SK-N-SH treated with all-trans-retinoic acid at 6 μM for 48 hours (cell line): ENCODE data around the gene BRMS1.
A peak's percentile ranks its signal among the peaks of the same experiment; 100 is the strongest.

Experiments
- ATAC-seq: fragments of 200-7000 bp; cut with Tn5 transposase; 3 replicates; pipeline ENCODE4 v1.9.1; 2020; ENCODE audit warnings: mild to moderate bottlenecking, moderate library complexity
- ARNTL ChIP-seq: fragments of 450-650 bp; formaldehyde crosslinking; IDR thresholded peaks from 2 replicates; pipeline ENCODE4 v1.5.0; 2020; ENCODE audit warnings: low read depth, mild to moderate bottlenecking, moderate library complexity, borderline replicate concordance
- BACH2 ChIP-seq: fragments of 250-450 bp; sonication (Bioruptor Pico); IDR thresholded peaks from 2 replicates; pipeline ENCODE4 v1.9.0; 2021; ENCODE audit warnings: mild to moderate bottlenecking, borderline replicate concordance
- CSDC2 ChIP-seq: fragments of 250-450 bp; sonication (Bioruptor Pico); IDR thresholded peaks from 2 replicates; pipeline ENCODE4 v1.5.0; 2020; ENCODE audit warnings: mild to moderate bottlenecking, moderate library complexity
- CSRNP3 ChIP-seq: fragments of 250-450 bp; sonication (Bioruptor Pico); IDR thresholded peaks from 2 replicates; pipeline ENCODE4 v1.5.1; 2021; ENCODE audit warnings: mild to moderate bottlenecking, moderate library complexity
- ESRRG ChIP-seq: fragments of 250-450 bp; sonication (Bioruptor Pico); IDR thresholded peaks from 2 replicates; pipeline ENCODE4 v1.6.1; 2021; ENCODE audit warnings: mild to moderate bottlenecking
- GLIS3 ChIP-seq: fragments of 250-450 bp; sonication (Bioruptor Pico); IDR thresholded peaks from 2 replicates; pipeline ENCODE4 v1.5.0; 2020; ENCODE audit warnings: mild to moderate bottlenecking, moderate library complexity
- ISL1 ChIP-seq: fragments of 250-450 bp; sonication (Bioruptor Pico); IDR thresholded peaks from 2 replicates; pipeline ENCODE4 v2.1.2; 2022; ENCODE audit warnings: mild to moderate bottlenecking, moderate library complexity
- OSR1 ChIP-seq: fragments of 250-450 bp; sonication (Bioruptor Pico); IDR thresholded peaks from 2 replicates; pipeline ENCODE4 v1.8.0; 2022; ENCODE audit warnings: moderate library complexity, mild to moderate bottlenecking, inconsistent platforms
- PATZ1 ChIP-seq: fragments of 250-450 bp; sonication (Bioruptor Pico); IDR thresholded peaks from 2 replicates; pipeline ENCODE4 v1.8.0; 2020; ENCODE audit warnings: mild to moderate bottlenecking, moderate library complexity, borderline replicate concordance
- POU6F1 ChIP-seq: fragments of 250-450 bp; sonication (Bioruptor Pico); IDR thresholded peaks from 2 replicates; pipeline ENCODE4 v1.8.0; 2021; ENCODE audit warnings: low read depth, mild to moderate bottlenecking, moderate library complexity, borderline replicate concordance
- PPARA ChIP-seq: fragments of 250-450 bp; sonication (Bioruptor Pico); IDR thresholded peaks from 2 replicates; pipeline ENCODE4 v1.5.0; 2020; ENCODE audit warnings: mild to moderate bottlenecking, borderline replicate concordance
- RARB ChIP-seq: fragments of 250-450 bp; sonication (Bioruptor Pico); IDR thresholded peaks from 2 replicates; pipeline ENCODE4 v1.8.0; 2021; ENCODE audit warnings: mild to moderate bottlenecking, moderate library complexity
- SNAI2 ChIP-seq: fragments of 250-450 bp; sonication (Bioruptor Pico); IDR thresholded peaks from 2 replicates; pipeline ENCODE4 v1.5.0; 2020; ENCODE audit warnings: mild to moderate bottlenecking, moderate library complexity
- TCF4 ChIP-seq: fragments of 250-450 bp; sonication (Bioruptor Pico); IDR thresholded peaks from 2 replicates; pipeline ENCODE4 v1.8.0; 2021; ENCODE audit warnings: mild to moderate bottlenecking, moderate library complexity, borderline replicate concordance
- TOX ChIP-seq: fragments of 250-450 bp; sonication (Bioruptor Pico); IDR thresholded peaks from 2 replicates; pipeline ENCODE4 v1.8.0; 2021; ENCODE audit warnings: mild to moderate bottlenecking, moderate library complexity, borderline replicate concordance
- TSHZ2 ChIP-seq: fragments of 250-450 bp; sonication (Bioruptor Pico); IDR thresholded peaks from 2 replicates; pipeline ENCODE4 v1.5.0; 2020; ENCODE audit warnings: mild to moderate bottlenecking, moderate library complexity
- ZFP3 ChIP-seq: fragments of 250-450 bp; sonication (Bioruptor Pico); IDR thresholded peaks from 2 replicates; pipeline ENCODE4 v1.5.0; 2020; ENCODE audit warnings: mild to moderate bottlenecking, moderate library complexity
- ZFP30 ChIP-seq: fragments of 450-650 bp; formaldehyde crosslinking; IDR thresholded peaks from 2 replicates; pipeline ENCODE4 v1.5.0; 2022; ENCODE audit warnings: mild to moderate bottlenecking, moderate library complexity
- ZNF565 ChIP-seq: fragments of 450-650 bp; formaldehyde crosslinking; conservative IDR thresholded peaks from 2 replicates; pipeline ENCODE4 v1.5.0; 2020; ENCODE audit warnings: low read depth, mild to moderate bottlenecking, moderate library complexity
- ZNF70 ChIP-seq: fragments of 450-650 bp; formaldehyde crosslinking; IDR thresholded peaks from 2 replicates; pipeline ENCODE4 v1.5.0; 2020; ENCODE audit warnings: mild to moderate bottlenecking, moderate library complexity
- ZNF8 ChIP-seq: fragments of 450-650 bp; formaldehyde crosslinking; IDR thresholded peaks from 2 replicates; pipeline ENCODE4 v1.5.0; 2020; ENCODE audit warnings: mild to moderate bottlenecking, moderate library complexity

The BRMS1 gene, protein sequence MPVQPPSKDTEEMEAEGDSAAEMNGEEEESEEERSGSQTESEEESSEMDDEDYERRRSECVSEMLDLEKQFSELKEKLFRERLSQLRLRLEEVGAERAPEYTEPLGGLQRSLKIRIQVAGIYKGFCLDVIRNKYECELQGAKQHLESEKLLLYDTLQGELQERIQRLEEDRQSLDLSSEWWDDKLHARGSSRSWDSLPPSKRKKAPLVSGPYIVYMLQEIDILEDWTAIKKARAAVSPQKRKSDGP

DNA sequence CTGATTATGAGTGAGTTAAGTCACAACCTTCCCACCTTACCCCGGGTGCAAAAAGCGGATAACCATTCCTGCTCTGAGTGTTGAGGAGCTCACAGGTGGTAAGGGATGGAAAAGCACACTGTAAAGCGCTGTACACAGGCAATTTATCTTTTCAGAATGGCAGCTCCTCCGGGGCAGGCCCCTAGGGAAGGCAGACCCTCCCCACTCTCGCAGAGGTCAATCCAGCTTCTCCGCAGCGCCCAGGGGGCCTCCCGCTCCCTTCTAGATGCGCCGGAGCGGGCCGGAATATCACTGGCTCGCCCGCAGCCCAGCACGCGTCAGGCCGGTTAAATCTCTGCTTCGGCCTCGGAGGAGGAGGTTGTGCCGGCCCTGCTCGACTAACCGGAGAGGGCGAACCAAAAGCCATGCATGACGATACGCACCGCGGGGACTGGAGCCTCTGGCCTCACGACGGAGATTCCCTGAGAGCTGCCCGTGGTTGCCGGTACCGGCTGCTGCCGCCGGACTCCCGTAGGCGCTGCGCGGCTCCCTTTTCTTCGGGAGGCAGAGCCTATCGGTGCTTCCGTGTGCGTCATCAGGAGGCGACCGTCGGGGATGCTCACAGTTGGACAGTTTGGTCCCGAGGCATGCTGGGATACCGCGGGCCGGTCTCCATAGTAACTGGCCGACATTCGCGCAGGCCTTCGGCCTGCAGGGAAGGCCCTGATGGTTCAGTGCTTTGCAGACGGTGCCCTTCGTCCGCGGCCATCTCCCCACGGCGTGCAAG, at the start of gene BRMS1:
BRMS1 (minus strand) TSS at position 555 of the 766 bp plus-strand sequence. CDS start 2,870 bp downstream, outside the sequence.
- no peak for TF ChIP-seq ESRRG
- TF ChIP-seq OSR1 = no peak
- TF ChIP-seq ZNF70 (CRISPR knock-in tag) = no peak
- TF ChIP-seq SNAI2 = no peak
- no peak for TF ChIP-seq ARNTL (CRISPR knock-in tag)
- TF ChIP-seq PPARA (CRISPR knock-in tag) = no peak
- no peak for TF ChIP-seq POU6F1
- TF ChIP-seq ZNF8 (CRISPR knock-in tag) = no peak
- no peak for TF ChIP-seq ZFP30
- TF ChIP-seq PATZ1 = no peak
- TF ChIP-seq TOX = no peak
- no peak for TF ChIP-seq GLIS3 (CRISPR knock-in tag)
- no peak for TF ChIP-seq ZFP3 (CRISPR knock-in tag)
- TF ChIP-seq CSRNP3 = no peak
- no peak for TF ChIP-seq TSHZ2
- no peak for TF ChIP-seq TCF4 (CRISPR knock-in tag)
- TF ChIP-seq BACH2 (CRISPR knock-in tag) = no peak
- ATAC-seq = peak; percentile 82

GRCh38 chr11:66393954-66394353, 49.0 kb upstream of the BRMS1 start:
- no peak for ATAC-seq
- no peak for TF ChIP-seq ARNTL (CRISPR knock-in tag)
- no peak for TF ChIP-seq TOX
- TF ChIP-seq ZNF8 (CRISPR knock-in tag) = no peak
- no peak for TF ChIP-seq CSRNP3
- TF ChIP-seq ISL1 = no peak
- TF ChIP-seq ESRRG = no peak
- no peak for TF ChIP-seq CSDC2
- TF ChIP-seq ZNF70 (CRISPR knock-in tag) = no peak
- no peak for TF ChIP-seq ZNF565 (CRISPR knock-in tag)
- TF ChIP-seq RARB (CRISPR knock-in tag) = no peak
- TF ChIP-seq GLIS3 (CRISPR knock-in tag) = no peak
- no peak for TF ChIP-seq POU6F1
